CD4-positive, alpha-beta T cell (primary cell): ENCODE data around the gene SERP1. TPM values are rescaled to one million over a fixed set of nuclear protein-coding genes. Genes with fewer than 3 reads are reported as not detected.

ENCODE experiments used
- ATAC-seq: fragments of 200-7000 bp; cut with Tn5 transposase; one replicate; pipeline ENCODE4 v1.10.0; 2022; ENCODE audit warnings: mild to moderate bottlenecking; ENCODE audit not compliant: poor library complexity
- CTCF ChIA-PET: fragments of 350-600 bp; sonication (Branson Sonifier 250); formaldehyde crosslinking; loops from one replicate; lab custom pipeline; 2021; ENCODE audit warnings: antibody characterized with exemption, inconsistent platforms; lab: Charles Lee
- POLR2A ChIA-PET: fragments of 350-600 bp; sonication (Branson Sonifier 250); formaldehyde crosslinking; loops from one replicate; lab custom pipeline; 2021; ENCODE audit warnings: antibody characterized with exemption, inconsistent platforms; lab: Charles Lee
- DNase-seq, 14 experiments: peaks; one replicate each; pipeline ENCODE4 v3.0.0-alpha.2; 2013 to 2020; ENCODE audit warnings: mixed read lengths in 2 of 14
- H3K27ac ChIP-seq, 2 donors: one replicate each; pipeline versions ENCODE4 v1.5.1 to v1.7.0; 2013; ENCODE audit warnings: low read length in 2 of 2, low read depth in 1 of 2, mild to moderate bottlenecking in 1 of 2
- H3K27me3 ChIP-seq, 2 experiments: 1 replicate in 1 of 2; 2 replicates in 1 of 2; pipeline versions ENCODE4 v1.6.1 to v1.7.0; 2013; ENCODE audit warnings: low read length in 2 of 2, control low read depth in 1 of 2, mild to moderate bottlenecking in 1 of 2, moderate library complexity in 1 of 2; ENCODE audit not compliant: insufficient read depth in 2 of 2, control insufficient read depth in 1 of 2
- H3K36me3 ChIP-seq: one replicate; pipeline ENCODE4 v1.6.1; 2013; ENCODE audit warnings: low read length, control low read depth; ENCODE audit not compliant: insufficient read depth
- H3K4me1 ChIP-seq: one replicate; pipeline ENCODE4 v1.6.1; 2013; ENCODE audit warnings: low read length, control low read depth; ENCODE audit not compliant: insufficient read depth
- H3K4me3 ChIP-seq: one replicate; pipeline ENCODE4 v1.5.1; 2013; ENCODE audit warnings: mild to moderate bottlenecking, low read length, moderate library complexity
- H3K9me3 ChIP-seq, 2 experiments: 1 replicate in 1 of 2; 2 replicates in 1 of 2; pipeline versions ENCODE4 v1.6.1 to v1.7.0; 2013; ENCODE audit warnings: low read length in 2 of 2, mild to moderate bottlenecking in 2 of 2, control low read depth in 1 of 2, moderate library complexity in 1 of 2; ENCODE audit not compliant: control insufficient read depth in 1 of 2, insufficient read depth in 1 of 2
- H3K27ac Mint-ChIP-seq: one replicate; pipeline ENCODE4 v1.8.0; 2020; ENCODE audit warnings: mixed read lengths
- H3K27me3 Mint-ChIP-seq: one replicate; pipeline ENCODE4 v1.8.0; 2021; ENCODE audit warnings: mixed read lengths
- H3K36me3 Mint-ChIP-seq: one replicate; pipeline ENCODE4 v1.8.0; 2021; ENCODE audit warnings: low read depth, mixed read lengths
- H3K4me1 Mint-ChIP-seq: one replicate; pipeline ENCODE4 v1.8.0; 2021; ENCODE audit warnings: low read depth, mixed read lengths
- H3K4me3 Mint-ChIP-seq: one replicate; pipeline ENCODE4 v1.8.0; 2020; ENCODE audit warnings: mild to moderate bottlenecking, mixed read lengths
- H3K9me3 Mint-ChIP-seq: one replicate; pipeline ENCODE4 v1.8.0; 2020; ENCODE audit warnings: mixed read lengths
- intact Hi-C, 2 experiments: fragments of 100-400 bp; cut with DNase I in 1 of 2; cut with micrococcal nuclease in 1 of 2; formaldehyde crosslinking; loops; one replicate each; pipeline versions ENCODE4 v1.15.1 to v1.9.0; 2023 to 2025; cut with DNase I, micrococcal nuclease
- total RNA-seq, 174 experiments: library from RNA in 2 of 174; stranded (reverse) in 2 of 174; gene quantifications; one replicate each; pipeline ENCODE4 v1.2.3 and lab custom pipeline; 2021 to 2026
- TF ChIP-seq, protein P1 (sequence below): fragments of 200-600 bp; IDR thresholded peaks from one replicate; pipeline ENCODE4 v1.8.0; 2022; ENCODE audit warnings: antibody characterized with exemption, mild to moderate bottlenecking

The SERP1 gene
- total RNA-seq, 2 experiments from 2014 or later: 141 to 147 TPM

DNA sequence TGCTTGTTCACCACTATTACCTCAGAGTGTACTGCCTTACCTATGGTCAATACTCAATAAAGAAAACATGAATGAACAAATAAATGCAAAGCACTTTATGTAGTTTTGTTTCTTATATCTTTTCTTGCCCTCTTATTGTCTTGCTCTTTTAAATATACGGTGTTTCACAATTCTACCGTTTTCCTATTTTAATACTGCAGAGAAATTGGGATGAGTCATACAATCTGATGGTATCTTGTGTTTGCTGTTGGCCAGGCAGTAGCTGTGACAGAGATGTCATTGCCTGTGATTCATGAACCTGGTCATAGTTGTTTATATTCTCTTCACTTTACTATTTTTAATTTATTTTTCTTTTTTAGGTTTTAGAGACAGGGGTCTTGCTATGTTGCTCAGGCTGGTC lies 48.3 kb downstream of the SERP1 start:
- DNase-seq: no peak
- intact Hi-C loops: loop anchor here in 1 of 2 experiments (5.0 kb wide), 1 partner anchor 526 kb away; the partner anchor contains the start of gene PFN2
- Histone ChIP-seq H3K27ac (no peak overlapping the region), H3K36me3 (no peaks in the 10 kb centered on the region), H3K4me1 (no peaks in the 10 kb centered on the region), H3K27me3 (no peaks in the 10 kb centered on the region), H3K9me3 (peaks cover 0 to 12% of the 10 kb centered on the region in 2 experiments), H3K4me3 (no peak overlapping the region)
- ChIA-PET POLR2A (no interaction called here), CTCF (interaction anchor here (0.6 kb wide), 1 partner anchor 204 kb away, joined by 3 read pairs; no protein-coding TSS in a partner anchor)
- H3K9me3 Mint-ChIP-seq: no peaks in the 10 kb centered on the region
- H3K4me1 Mint-ChIP-seq: no peaks in the 10 kb centered on the region
- H3K4me3 Mint-ChIP-seq: no peak overlapping the region
- H3K27me3 Mint-ChIP-seq: no peaks in the 10 kb centered on the region
- no peak for ATAC-seq
- no peak overlapping the region for H3K27ac Mint-ChIP-seq
- TF ChIP-seq, protein P1, sequence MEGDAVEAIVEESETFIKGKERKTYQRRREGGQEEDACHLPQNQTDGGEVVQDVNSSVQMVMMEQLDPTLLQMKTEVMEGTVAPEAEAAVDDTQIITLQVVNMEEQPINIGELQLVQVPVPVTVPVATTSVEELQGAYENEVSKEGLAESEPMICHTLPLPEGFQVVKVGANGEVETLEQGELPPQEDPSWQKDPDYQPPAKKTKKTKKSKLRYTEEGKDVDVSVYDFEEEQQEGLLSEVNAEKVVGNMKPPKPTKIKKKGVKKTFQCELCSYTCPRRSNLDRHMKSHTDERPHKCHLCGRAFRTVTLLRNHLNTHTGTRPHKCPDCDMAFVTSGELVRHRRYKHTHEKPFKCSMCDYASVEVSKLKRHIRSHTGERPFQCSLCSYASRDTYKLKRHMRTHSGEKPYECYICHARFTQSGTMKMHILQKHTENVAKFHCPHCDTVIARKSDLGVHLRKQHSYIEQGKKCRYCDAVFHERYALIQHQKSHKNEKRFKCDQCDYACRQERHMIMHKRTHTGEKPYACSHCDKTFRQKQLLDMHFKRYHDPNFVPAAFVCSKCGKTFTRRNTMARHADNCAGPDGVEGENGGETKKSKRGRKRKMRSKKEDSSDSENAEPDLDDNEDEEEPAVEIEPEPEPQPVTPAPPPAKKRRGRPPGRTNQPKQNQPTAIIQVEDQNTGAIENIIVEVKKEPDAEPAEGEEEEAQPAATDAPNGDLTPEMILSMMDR: no peak
- H3K36me3 Mint-ChIP-seq: no peaks in the 10 kb centered on the region

DNA sequence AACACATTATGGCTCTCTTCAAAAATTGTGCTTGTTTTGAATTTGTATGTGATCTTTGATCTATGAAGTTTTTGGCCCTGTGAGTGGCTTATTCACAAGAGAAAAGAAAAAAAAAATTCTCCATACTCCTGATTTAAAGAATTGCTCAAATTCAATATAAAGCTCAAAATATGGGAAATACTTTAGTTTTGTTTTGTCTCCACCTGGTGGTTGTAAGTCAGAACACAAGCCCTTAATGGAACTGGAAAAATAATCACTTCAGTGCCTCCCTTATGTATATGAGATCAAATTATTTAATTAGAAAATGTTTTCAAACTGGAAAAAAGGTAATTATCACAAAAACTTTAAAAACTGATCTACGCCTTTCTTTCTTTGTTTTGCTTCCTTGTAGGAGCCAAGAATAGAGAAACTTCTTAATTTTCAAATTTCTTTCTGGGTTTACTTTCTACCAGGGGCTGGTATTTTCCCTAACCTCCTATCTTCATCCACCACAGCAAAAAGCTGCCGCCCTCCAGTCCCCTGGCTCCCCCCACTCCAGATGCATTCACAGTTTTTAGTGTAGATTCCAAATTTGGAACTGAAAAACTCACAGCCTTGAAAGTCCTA lies 50.6 kb downstream of the SERP1 start:
- intact Hi-C loops: loop anchor here (1.0 to 5.0 kb wide), 8 partner anchors 84 to 528 kb away; partner anchors contain the start of genes PFN2 (in 1 of the 2) and TSC22D2 (in 1 of the 2)
- no peak overlapping the region for H3K27ac Mint-ChIP-seq
- ATAC-seq: peak; percentile 64
- ChIA-PET POLR2A (interaction anchor here (0.7 to 3.1 kb wide), 5 partner anchors 50 to 210 kb away, joined by 4 to 20 read pairs (median 5); partner anchors contain the start of gene TSC22D2), CTCF (interaction anchor here (0.5 to 1.4 kb wide), 18 partner anchors 20 to 759 kb away, joined by 3 to 12 read pairs (median 3); partner anchors contain the start of gene TSC22D2)
- H3K36me3 Mint-ChIP-seq: no peaks in the 10 kb centered on the region
- H3K4me3 Mint-ChIP-seq: no peak overlapping the region
- Histone ChIP-seq H3K36me3 (no peaks in the 10 kb centered on the region), H3K27ac (no peak overlapping the region), H3K4me3 (no peak overlapping the region), H3K4me1 (no peaks in the 10 kb centered on the region), H3K9me3 (peaks cover 0 to 4% of the 10 kb centered on the region in 2 experiments), H3K27me3 (no peaks in the 10 kb centered on the region)
- H3K4me1 Mint-ChIP-seq: no peaks in the 10 kb centered on the region
- TF ChIP-seq, protein P1: peak; percentile 85
- H3K27me3 Mint-ChIP-seq: no peaks in the 10 kb centered on the region
- DNase-seq: peak in 5 of 14 experiments; percentile 3 to 74 (median 63)
- no peaks in the 10 kb centered on the region for H3K9me3 Mint-ChIP-seq

DNA sequence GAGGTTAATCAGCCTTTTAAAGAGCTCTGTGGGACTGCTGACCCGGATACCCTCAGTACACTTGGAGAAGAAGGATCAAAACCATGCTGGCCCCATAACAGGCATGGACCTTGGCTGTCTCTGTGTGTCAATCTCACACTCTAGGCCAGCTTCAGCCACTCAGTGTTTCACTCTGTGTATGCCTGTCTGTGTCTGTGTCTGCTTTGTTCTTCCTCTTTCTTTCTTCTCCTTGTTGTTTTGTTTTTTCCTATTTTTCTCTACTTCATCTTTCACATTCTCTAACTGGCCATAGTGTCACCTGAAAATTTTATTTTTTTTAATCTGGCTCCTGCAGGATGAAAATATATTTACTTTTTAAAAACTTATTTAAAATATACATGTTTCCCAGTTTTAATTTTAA lies 51.1 kb downstream of the SERP1 start:
- Histone ChIP-seq H3K4me1 (no peaks in the 10 kb centered on the region), H3K4me3 (no peak overlapping the region), H3K36me3 (no peaks in the 10 kb centered on the region), H3K27ac (no peak overlapping the region), H3K9me3 (no peaks in the 10 kb centered on the region), H3K27me3 (no peaks in the 10 kb centered on the region)
- ATAC-seq: no peak
- intact Hi-C loops: loop anchor here (1.0 to 5.0 kb wide), 8 partner anchors 84 to 528 kb away; partner anchors contain the start of genes PFN2 (in 1 of the 2) and TSC22D2 (in 1 of the 2)
- ChIA-PET POLR2A (interaction anchor here (0.7 to 3.1 kb wide), 5 partner anchors 51 to 209 kb away, joined by 4 to 20 read pairs (median 5); partner anchors contain the start of gene TSC22D2), CTCF (interaction anchor here (0.5 to 1.4 kb wide), 18 partner anchors 19 to 760 kb away, joined by 3 to 12 read pairs (median 3); partner anchors contain the start of gene TSC22D2)
- no peak overlapping the region for H3K27ac Mint-ChIP-seq
- H3K4me1 Mint-ChIP-seq: no peaks in the 10 kb centered on the region
- TF ChIP-seq, protein P1: no peak
- no peaks in the 10 kb centered on the region for H3K36me3 Mint-ChIP-seq
- no peaks in the 10 kb centered on the region for H3K9me3 Mint-ChIP-seq
- no peak overlapping the region for H3K4me3 Mint-ChIP-seq
- no peak for DNase-seq
- H3K27me3 Mint-ChIP-seq: no peaks in the 10 kb centered on the region
